Endothelial cell of umbilical vein (primary cell): Measurements from ENCODE around the gene RALGPS2. TPM values are rescaled to one million over a fixed set of nuclear protein-coding genes. Genes with fewer than 3 reads are reported as not detected.

Source experiments
- BruUV-seq: library from RNA; stranded (reverse); fragments of 400-500 nt; replicated peaks from 2 replicates; lab custom pipeline; 2021; lab: Mats Ljungman, UMichigan
- CTCF ChIA-PET: fragments of 300-600, 350-600 bp; sonication (Branson Sonifier 250); formaldehyde crosslinking; loops from one replicate; lab custom pipeline; 2021; ENCODE audit warnings: antibody characterized with exemption, inconsistent platforms; lab: Charles Lee
- POLR2A ChIA-PET: fragments of 300-600, 350-600 bp; sonication (Branson Sonifier 250); formaldehyde crosslinking; loops from one replicate; lab custom pipeline; 2021; ENCODE audit warnings: antibody characterized with exemption, inconsistent platforms; lab: Charles Lee
- DNase-seq: peaks from one replicate; pipeline ENCODE4 v3.0.0-alpha.2; 2011; ENCODE audit warnings: low read depth, low spot score
- FAIRE-seq: peaks from 2 replicates; lab custom pipeline; 2011; peaks lifted over from hg19 to GRCh38; lab: Jason Lieb, UNC
- H2AFZ ChIP-seq: 2 replicates; pipeline ENCODE4 v1.6.0; 2012; ENCODE audit warnings: low read depth, low read length, control low read depth, inconsistent platforms
- H3K27ac ChIP-seq: 2 replicates; pipeline ENCODE4 v1.5.1; 2011; ENCODE audit warnings: low read depth, mild to moderate bottlenecking, control low read depth, low read length, moderate library complexity; ENCODE audit not compliant: insufficient read depth
- H3K27me3 ChIP-seq, 2 experiments: 2 replicates each; pipeline versions ENCODE4 v1.6.0 to v1.6.1; 2011; ENCODE audit warnings: low read length in 2 of 2, mixed read lengths in 1 of 2; ENCODE audit not compliant: control insufficient read depth in 2 of 2, insufficient read depth in 2 of 2
- H3K36me3 ChIP-seq, 2 experiments: 2 replicates in 1 of 2; 3 replicates in 1 of 2; pipeline ENCODE4 v1.5.1; 2011; ENCODE audit warnings: low read length in 2 of 2, mild to moderate bottlenecking in 1 of 2, moderate library complexity in 1 of 2; ENCODE audit not compliant: control insufficient read depth in 2 of 2, insufficient read depth in 2 of 2; ENCODE audit errors: extremely low read depth in 1 of 2
- H3K4me1 ChIP-seq: 3 replicates; pipeline ENCODE4 v1.5.1; 2011; ENCODE audit warnings: mild to moderate bottlenecking, low read length; ENCODE audit not compliant: control insufficient read depth, insufficient read depth; ENCODE audit errors: extremely low read depth
- H3K4me2 ChIP-seq: 2 replicates; pipeline ENCODE4 v1.6.1; 2011; ENCODE audit warnings: low read length, control low read depth, mixed read lengths; ENCODE audit not compliant: insufficient read depth
- H3K4me3 ChIP-seq, 3 experiments: fragments of 200-600 bp in 1 of 3; sonication (generic), shearing (Covaris generic) in 1 of 3; replicated peaks in 1 of 3; 2 replicates each; pipeline ENCODE4 v1.5.1; 2011 to 2016; ENCODE audit warnings: control low read depth in 3 of 3, low read length in 3 of 3, mild to moderate bottlenecking in 2 of 3, inconsistent platforms in 1 of 3, low read depth in 1 of 3, moderate library complexity in 1 of 3; ENCODE audit not compliant: insufficient read depth in 1 of 3
- H3K79me2 ChIP-seq: 2 replicates; pipeline ENCODE4 v1.6.0; 2012; ENCODE audit warnings: low read length, inconsistent platforms; ENCODE audit not compliant: control insufficient read depth, insufficient read depth
- H3K9ac ChIP-seq: replicated peaks from 2 replicates; pipeline ENCODE3; 2011; ENCODE audit warnings: low read length, control low read depth; ENCODE audit not compliant: insufficient read depth; ENCODE audit errors: extremely low read depth
- H3K9me1 ChIP-seq: replicated peaks from 3 replicates; pipeline ENCODE4 v1.6.0; 2011; ENCODE audit warnings: mild to moderate bottlenecking, low read length; ENCODE audit not compliant: control insufficient read depth, insufficient read depth; ENCODE audit errors: extremely low read depth
- H3K9me3 ChIP-seq: replicated peaks from 2 replicates; pipeline ENCODE4 v1.5.1; 2012; ENCODE audit warnings: low read length, inconsistent platforms; ENCODE audit not compliant: control insufficient read depth, insufficient read depth
- H4K20me1 ChIP-seq: replicated peaks from 2 replicates; pipeline ENCODE3; 2011; ENCODE audit warnings: mild to moderate bottlenecking, low read length; ENCODE audit not compliant: control insufficient read depth, insufficient read depth; ENCODE audit errors: extremely low read depth
- EZH2 ChIP-seq: IDR thresholded peaks from 2 replicates; pipeline ENCODE4 v1.6.1; 2012; ENCODE audit warnings: borderline replicate concordance, low read depth, mild to moderate bottlenecking, moderate library complexity, low read length, inconsistent platforms; ENCODE audit not compliant: severe bottlenecking
- FOS ChIP-seq: IDR thresholded peaks from 2 replicates; pipeline ENCODE4 v1.6.1; 2011; ENCODE audit warnings: mild to moderate bottlenecking, low read length, moderate library complexity, borderline replicate concordance; ENCODE audit not compliant: insufficient read depth
- GATA2 ChIP-seq: IDR thresholded peaks from 2 replicates; pipeline ENCODE4 v1.7.0; 2011; ENCODE audit warnings: low read depth, mild to moderate bottlenecking, moderate library complexity, mixed read lengths, low read length; ENCODE audit not compliant: insufficient read length, insufficient read depth
- JUN ChIP-seq: IDR thresholded peaks from 2 replicates; pipeline ENCODE4 v1.6.1; 2011; ENCODE audit warnings: borderline replicate concordance, low read depth; ENCODE audit not compliant: insufficient read length, insufficient read depth
- MYC ChIP-seq: IDR thresholded peaks from one replicate; pipeline ENCODE4 v1.6.1; 2011; ENCODE audit warnings: mild to moderate bottlenecking, low read depth, low read length
- POLR2A ChIP-seq: IDR thresholded peaks from 2 replicates; pipeline ENCODE4 v1.6.1; 2012; ENCODE audit warnings: low read depth, mild to moderate bottlenecking, control low read depth, low read length
- POLR2AphosphoS5 ChIP-seq: IDR thresholded peaks from 2 replicates; pipeline ENCODE4 v1.6.1; 2012; ENCODE audit warnings: low read depth, mild to moderate bottlenecking, control low read depth, low read length, moderate library complexity; ENCODE audit not compliant: insufficient read depth
- dilution Hi-C: fragments of 300-500 bp; cut with MboI; formaldehyde crosslinking; loops from one replicate; pipeline ENCODE4 v1.15.0; 2019; ENCODE audit warnings: low sequenced_read_pairs; ENCODE audit not compliant: extremely low pct_ligation_motif_present
- intact Hi-C: fragments of 100-400 bp; cut with micrococcal nuclease; formaldehyde crosslinking; loops from one replicate; pipeline ENCODE4 v1.10.0; 2022
- polyA plus RNA-seq, 4 experiments: library from polyadenylated mRNA; depleted of rRNA in 3 of 4; stranded (reverse) in 3 of 4; unstranded in 1 of 4; fragments of >200 nt; gene quantifications; 2 replicates each; pipeline versions ENCODE4 v1.2.1 to v1.2.3, GENCODE V29; 2011 to 2012; ENCODE audit warnings: missing spikeins in 1 of 4
- total RNA-seq: library from RNA; stranded (reverse); gene quantifications from 2 replicates; pipeline ENCODE4 v1.2.3, GENCODE V29; 2021
- TF ChIP-seq, protein P1 (sequence below), 2 donors: IDR thresholded peaks; 1 replicate in 1 of 2; 2 replicates in 1 of 2; pipeline ENCODE4 v1.5.1; 2011; ENCODE audit warnings: low read length in 2 of 2, mild to moderate bottlenecking in 2 of 2, moderate library complexity in 2 of 2, control low read depth in 1 of 2, inconsistent platforms in 1 of 2, low read depth in 1 of 2; ENCODE audit not compliant: insufficient read depth in 1 of 2; ENCODE audit errors: extremely low read depth in 1 of 2
- TF ChIP-seq, protein P2 (sequence below): IDR thresholded peaks from 2 replicates; pipeline ENCODE4 v1.6.1; 2011; ENCODE audit not compliant: insufficient read depth, insufficient read length

The RALGPS2 gene
- total and polyA plus RNA-seq, 2 donors (not counting 3 experiments of a cell fraction or from before 2014, with no cell fraction given): 4.6 to 27.7 TPM

DNA sequence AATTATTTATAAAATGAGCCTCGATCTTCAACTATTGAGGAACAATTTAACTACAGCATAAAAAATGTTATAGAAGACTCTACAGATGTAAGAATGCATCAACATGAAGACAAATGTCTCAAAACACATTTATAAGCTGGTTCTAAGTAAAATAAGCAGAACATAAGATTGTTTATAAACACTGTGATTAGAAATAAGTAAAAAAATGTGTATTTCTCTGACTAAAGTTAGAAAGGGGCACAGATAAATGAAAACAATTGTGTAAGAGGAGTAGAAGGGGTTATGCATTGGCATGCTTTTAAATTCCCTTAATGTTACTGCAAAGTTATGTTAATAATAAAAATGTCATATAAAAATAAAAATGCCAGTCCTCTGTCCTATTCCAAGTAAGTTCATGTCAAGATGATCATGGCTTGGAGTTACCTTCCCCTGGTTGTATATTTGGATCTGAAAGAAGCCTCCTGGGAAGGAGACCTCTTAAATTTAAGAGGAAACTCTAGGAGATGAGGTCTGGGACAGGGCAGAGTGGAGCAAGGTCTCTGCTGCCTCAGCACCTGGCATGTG is 230.4 kb downstream of the RALGPS2 start:
- FAIRE-seq (no peak), DNase-seq (no peak)
- POLR2A ChIA-PET: no interaction called here
- Histone ChIP-seq H3K36me3 (no peaks in the 10 kb centered on the region), H3K9ac (no peak overlapping the region), H3K27me3 (peaks cover 0 to 4% of the 10 kb centered on the region in 2 experiments), H3K9me1 (no peaks in the 10 kb centered on the region), H3K79me2 (no peaks in the 10 kb centered on the region), H2AFZ (no peak overlapping the region), H4K20me1 (no peaks in the 10 kb centered on the region), H3K9me3 (no peaks in the 10 kb centered on the region), H3K4me3 (no peak overlapping the region), H3K4me2 (no peak overlapping the region), H3K4me1 (no peaks in the 10 kb centered on the region), H3K27ac (no peak overlapping the region)
- no peak for TF ChIP-seq MYC
- TF ChIP-seq JUN: no peak
- TF ChIP-seq, protein P1, sequence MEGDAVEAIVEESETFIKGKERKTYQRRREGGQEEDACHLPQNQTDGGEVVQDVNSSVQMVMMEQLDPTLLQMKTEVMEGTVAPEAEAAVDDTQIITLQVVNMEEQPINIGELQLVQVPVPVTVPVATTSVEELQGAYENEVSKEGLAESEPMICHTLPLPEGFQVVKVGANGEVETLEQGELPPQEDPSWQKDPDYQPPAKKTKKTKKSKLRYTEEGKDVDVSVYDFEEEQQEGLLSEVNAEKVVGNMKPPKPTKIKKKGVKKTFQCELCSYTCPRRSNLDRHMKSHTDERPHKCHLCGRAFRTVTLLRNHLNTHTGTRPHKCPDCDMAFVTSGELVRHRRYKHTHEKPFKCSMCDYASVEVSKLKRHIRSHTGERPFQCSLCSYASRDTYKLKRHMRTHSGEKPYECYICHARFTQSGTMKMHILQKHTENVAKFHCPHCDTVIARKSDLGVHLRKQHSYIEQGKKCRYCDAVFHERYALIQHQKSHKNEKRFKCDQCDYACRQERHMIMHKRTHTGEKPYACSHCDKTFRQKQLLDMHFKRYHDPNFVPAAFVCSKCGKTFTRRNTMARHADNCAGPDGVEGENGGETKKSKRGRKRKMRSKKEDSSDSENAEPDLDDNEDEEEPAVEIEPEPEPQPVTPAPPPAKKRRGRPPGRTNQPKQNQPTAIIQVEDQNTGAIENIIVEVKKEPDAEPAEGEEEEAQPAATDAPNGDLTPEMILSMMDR (IDR thresholded peaks at IDR 0.05; ENCODE audit: extremely low read depth in 1 of 2, insufficient read depth in 1 of 2, low read depth in 1 of 2, low read length in 2 of 2): no peak
- TF ChIP-seq POLR2A: no peak
- no TSS peak for BruUV-seq
- CTCF ChIA-PET: no interaction called here
- intact Hi-C loops (no loop called here), dilution Hi-C loops (no loop called here)

DNA sequence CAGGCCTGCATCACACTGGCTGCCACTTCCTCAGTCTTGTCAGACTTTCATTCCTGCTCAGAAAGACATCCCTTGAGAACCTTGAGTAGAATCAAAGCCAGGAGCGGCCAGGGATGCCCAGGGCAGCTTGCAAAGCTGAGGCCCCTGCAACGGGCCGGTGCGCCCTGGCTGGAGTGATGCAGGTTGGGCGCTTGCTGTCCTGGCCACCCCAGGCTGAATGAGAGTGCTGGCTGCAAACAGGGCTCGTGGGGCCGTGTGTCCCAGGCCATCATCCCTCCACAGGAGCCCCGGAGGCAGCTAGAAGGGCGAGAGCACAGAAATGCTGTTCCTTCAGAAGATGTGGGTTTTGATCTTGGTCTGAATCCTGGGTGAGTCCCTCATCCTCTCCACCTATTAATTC is 233.4 kb downstream of the RALGPS2 start:
- Histone ChIP-seq H4K20me1 (no peaks in the 10 kb centered on the region), H3K79me2 (no peaks in the 10 kb centered on the region), H3K9ac (no peak overlapping the region), H3K27ac (no peak overlapping the region), H3K4me1 (no peaks in the 10 kb centered on the region), H3K9me3 (no peaks in the 10 kb centered on the region), H3K9me1 (no peaks in the 10 kb centered on the region), H3K36me3 (no peaks in the 10 kb centered on the region), H2AFZ (no peak overlapping the region), H3K27me3 (no peaks in the 10 kb centered on the region), H3K4me3 (no peak overlapping the region), H3K4me2 (no peak overlapping the region)
- intact Hi-C loops: no loop called here
- BruUV-seq: no TSS peak
- dilution Hi-C loops: no loop called here
- ChIA-PET CTCF (no interaction called here), POLR2A (no interaction called here)
- DNase-seq: no peak
- no peak for FAIRE-seq
- TF ChIP-seq, protein P1 (IDR thresholded peaks at IDR 0.05; ENCODE audit: extremely low read depth in 1 of 2, insufficient read depth in 1 of 2, low read depth in 1 of 2, low read length in 2 of 2): no peak
- TF ChIP-seq, protein P2, sequence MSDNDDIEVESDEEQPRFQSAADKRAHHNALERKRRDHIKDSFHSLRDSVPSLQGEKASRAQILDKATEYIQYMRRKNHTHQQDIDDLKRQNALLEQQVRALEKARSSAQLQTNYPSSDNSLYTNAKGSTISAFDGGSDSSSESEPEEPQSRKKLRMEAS: no peak
- no peak for TF ChIP-seq MYC
- no peak for TF ChIP-seq GATA2
- no peak for TF ChIP-seq JUN
- TF ChIP-seq POLR2AphosphoS5: no peak
- no peak for TF ChIP-seq EZH2
- TF ChIP-seq POLR2A: no peak
- no peak for TF ChIP-seq FOS
